Thyroid gland (tissue), 4 donors: ENCODE results near the gene ELL.

ENCODE experiments used
- POLR2A ChIP-seq, 2 donors: fragments of 450-650 bp; IDR thresholded peaks; one replicate each; pipeline ENCODE4 v1.6.1; 2017; ENCODE audit warnings: antibody characterized with exemption in 2 of 2, mild to moderate bottlenecking in 2 of 2, moderate library complexity in 1 of 2
- TF ChIP-seq, protein P1 (sequence below), 6 experiments: fragments of 200-600 bp in 3 of 6; fragments of 450-650 bp in 3 of 6; sonication (generic) in 3 of 6; IDR thresholded peaks; one replicate each; pipeline ENCODE4 v1.5.1; 2016 to 2019; ENCODE audit warnings: antibody characterized with exemption in 6 of 6, mild to moderate bottlenecking in 2 of 6, inconsistent platforms in 1 of 6, moderate library complexity in 1 of 6

DNA sequence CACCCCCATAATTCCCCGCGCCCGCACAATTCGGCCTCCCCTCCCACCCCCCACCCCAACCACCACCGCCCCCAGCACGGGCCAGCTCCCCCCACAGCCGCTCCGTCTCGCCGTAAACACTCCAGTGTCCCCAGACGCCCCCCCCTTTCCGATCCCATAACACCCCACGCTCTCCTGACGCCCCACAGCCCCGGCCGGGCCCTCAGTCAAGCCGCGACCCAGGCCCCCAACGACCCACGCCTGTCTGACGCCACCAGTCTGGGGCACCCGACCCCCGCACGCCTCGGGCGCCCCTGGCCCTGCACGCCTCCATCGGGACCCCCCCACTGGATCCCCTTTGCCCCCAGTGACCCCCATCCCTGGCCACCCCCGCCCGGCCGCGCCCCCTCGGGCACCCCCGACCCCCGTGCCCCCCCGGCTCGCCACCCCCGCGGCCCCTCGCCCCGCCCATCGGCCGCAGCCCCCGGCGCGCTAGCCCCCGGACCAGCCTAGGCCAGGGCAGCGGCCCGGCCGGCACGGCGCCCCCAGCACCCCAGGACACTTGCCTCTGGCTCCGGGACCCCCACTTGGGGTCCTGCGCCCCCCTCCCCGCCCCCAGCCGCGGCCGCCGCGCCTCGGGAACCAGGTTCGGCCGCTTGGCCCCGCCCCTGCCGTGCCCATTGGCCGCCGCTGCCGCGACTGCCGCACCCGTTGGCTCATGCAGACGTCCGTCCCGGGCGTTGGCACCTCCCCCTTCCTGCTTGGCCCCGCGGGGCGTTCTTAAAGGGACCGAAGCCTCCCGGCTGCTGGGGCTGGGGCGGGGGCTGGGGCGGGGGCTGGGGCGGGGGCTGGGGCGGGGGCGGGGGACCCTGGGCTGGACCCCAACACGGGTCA, 21.3 kb upstream of the ELL start, which contains the start of gene FKBP8:
- TF ChIP-seq, protein P1, sequence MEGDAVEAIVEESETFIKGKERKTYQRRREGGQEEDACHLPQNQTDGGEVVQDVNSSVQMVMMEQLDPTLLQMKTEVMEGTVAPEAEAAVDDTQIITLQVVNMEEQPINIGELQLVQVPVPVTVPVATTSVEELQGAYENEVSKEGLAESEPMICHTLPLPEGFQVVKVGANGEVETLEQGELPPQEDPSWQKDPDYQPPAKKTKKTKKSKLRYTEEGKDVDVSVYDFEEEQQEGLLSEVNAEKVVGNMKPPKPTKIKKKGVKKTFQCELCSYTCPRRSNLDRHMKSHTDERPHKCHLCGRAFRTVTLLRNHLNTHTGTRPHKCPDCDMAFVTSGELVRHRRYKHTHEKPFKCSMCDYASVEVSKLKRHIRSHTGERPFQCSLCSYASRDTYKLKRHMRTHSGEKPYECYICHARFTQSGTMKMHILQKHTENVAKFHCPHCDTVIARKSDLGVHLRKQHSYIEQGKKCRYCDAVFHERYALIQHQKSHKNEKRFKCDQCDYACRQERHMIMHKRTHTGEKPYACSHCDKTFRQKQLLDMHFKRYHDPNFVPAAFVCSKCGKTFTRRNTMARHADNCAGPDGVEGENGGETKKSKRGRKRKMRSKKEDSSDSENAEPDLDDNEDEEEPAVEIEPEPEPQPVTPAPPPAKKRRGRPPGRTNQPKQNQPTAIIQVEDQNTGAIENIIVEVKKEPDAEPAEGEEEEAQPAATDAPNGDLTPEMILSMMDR (IDR thresholded peaks at IDR 0.05): no peak
- TF ChIP-seq POLR2A (IDR thresholded peaks at IDR 0.05): no peak
